Measurements from ENCODE around the gene PPP3CA. TPM values are rescaled to one million over a fixed set of nuclear protein-coding genes. Genes with fewer than 3 reads are reported as not detected.

PPP3CA gene
- total RNA-seq, 2 experiments from 2014 or later, result 12.9 to 13.8 TPM

GRCh38 chr4:101020956-101021355, 326.4 kb downstream of the PPP3CA start:
- Mint-ChIP-seq H3K4me1 (ENCODE audit: low read depth) (peaks cover 35% of the 10 kb centered on the region), H3K27me3 (no peaks in the 10 kb centered on the region), H3K27ac (peak overlapping the region; percentile 76), H3K9me3 (no peaks in the 10 kb centered on the region), H3K4me3 (peak overlapping the region; percentile 61), H3K36me3 (ENCODE audit: low read depth) (peaks cover 8% of the 10 kb centered on the region)
- Histone ChIP-seq H3K9me3 (ENCODE audit: control insufficient read depth in 1 of 2, insufficient read depth in 1 of 2, low read length in 2 of 2) (no peaks in the 10 kb centered on the region), H3K4me3 (ENCODE audit: low read length) (peak overlapping the region; percentile 11), H3K27ac (ENCODE audit: low read depth in 1 of 2, low read length in 2 of 2) (peak overlapping the region; percentile 46 to 66), H3K36me3 (ENCODE audit: insufficient read depth, low read length) (no peaks in the 10 kb centered on the region), H3K27me3 (ENCODE audit: control insufficient read depth in 1 of 2, insufficient read depth in 2 of 2, low read length in 2 of 2) (no peaks in the 10 kb centered on the region), H3K4me1 (ENCODE audit: insufficient read depth, low read length) (peaks cover 39% of the 10 kb centered on the region)
- peak; percentile 73 for ATAC-seq (ENCODE audit: poor library complexity)
- ChIA-PET POLR2A (interaction anchor here (2.4 kb wide), 1 partner anchor 326 kb away, joined by 15 read pairs; the partner anchor contains the start of gene PPP3CA), CTCF (interaction anchor here (1.0 to 2.6 kb wide), 2 partner anchors 13 to 326 kb away, joined by 3 to 7 read pairs; partner anchors contain the start of gene PPP3CA)
- no peak for TF ChIP-seq CTCF (IDR thresholded peaks at IDR 0.05)
- peak in 4 of 14 experiments; percentile 20 to 77 (median 60) for DNase-seq
- intact Hi-C loops (cut with DNase I, micrococcal nuclease), result loop anchor here (2.0 to 5.0 kb wide), 2 partner anchors 18 to 326 kb away; partner anchors contain the start of gene PPP3CA (in 1 of the 2)

GRCh38 chr4:101019941-101020401, 327.4 kb downstream of the PPP3CA start:
- H3K4me1 ChIP-seq (ENCODE audit: insufficient read depth, low read length), result peaks cover 39% of the 10 kb centered on the region
- H3K27me3 Mint-ChIP-seq, result no peaks in the 10 kb centered on the region
- no peaks in the 10 kb centered on the region for H3K36me3 ChIP-seq (ENCODE audit: insufficient read depth, low read length)
- no peaks in the 10 kb centered on the region for H3K9me3 Mint-ChIP-seq
- ATAC-seq (ENCODE audit: poor library complexity), result peak; percentile 76
- peak overlapping the region; percentile 46 to 66 for H3K27ac ChIP-seq (ENCODE audit: low read depth in 1 of 2, low read length in 2 of 2)
- peak overlapping the region; percentile 34 for H3K4me3 Mint-ChIP-seq
- no peaks in the 10 kb centered on the region for H3K27me3 ChIP-seq (ENCODE audit: control insufficient read depth in 1 of 2, insufficient read depth in 2 of 2, low read length in 2 of 2)
- H3K9me3 ChIP-seq (ENCODE audit: control insufficient read depth in 1 of 2, insufficient read depth in 1 of 2, low read length in 2 of 2), result no peaks in the 10 kb centered on the region
- H3K36me3 Mint-ChIP-seq (ENCODE audit: low read depth), result no peaks in the 10 kb centered on the region
- peak in 7 of 14 experiments; percentile 16 to 86 (median 28) for DNase-seq
- POLR2A ChIA-PET, result interaction anchor here (0.6 to 2.4 kb wide), 7 partner anchors 14 to 398 kb away, joined by 3 to 15 read pairs (median 3); partner anchors contain the start of gene PPP3CA
- H3K4me3 ChIP-seq (ENCODE audit: low read length), result no peak overlapping the region
- intact Hi-C loops (cut with DNase I, micrococcal nuclease), result loop anchor here (2.0 to 5.0 kb wide), 2 partner anchors 19 to 327 kb away; partner anchors contain the start of gene PPP3CA (in 1 of the 2)
- CTCF ChIA-PET, result interaction anchor here (0.8 to 2.6 kb wide), 6 partner anchors 9 to 927 kb away, joined by 3 to 7 read pairs (median 5); partner anchors contain the start of gene PPP3CA
- no peak for TF ChIP-seq CTCF (IDR thresholded peaks at IDR 0.05)
- H3K27ac Mint-ChIP-seq, result peak overlapping the region; percentile 76
- H3K4me1 Mint-ChIP-seq (ENCODE audit: low read depth), result peaks cover 35% of the 10 kb centered on the region

GRCh38 chr4:101019313-101019712, 328.0 kb downstream of the PPP3CA start:
- Histone ChIP-seq H3K4me3 (ENCODE audit: low read length) (no peak overlapping the region), H3K4me1 (ENCODE audit: insufficient read depth, low read length) (peaks cover 39% of the 10 kb centered on the region), H3K9me3 (ENCODE audit: control insufficient read depth in 1 of 2, insufficient read depth in 1 of 2, low read length in 2 of 2) (no peaks in the 10 kb centered on the region), H3K27me3 (ENCODE audit: control insufficient read depth in 1 of 2, insufficient read depth in 2 of 2, low read length in 2 of 2) (no peaks in the 10 kb centered on the region), H3K36me3 (ENCODE audit: insufficient read depth, low read length) (no peaks in the 10 kb centered on the region), H3K27ac (ENCODE audit: low read depth in 1 of 2, low read length in 2 of 2) (peak overlapping the region; percentile 18 to 22)
- POLR2A ChIA-PET, result interaction anchor here (1.0 to 2.4 kb wide), 5 partner anchors 14 to 328 kb away, joined by 3 to 15 read pairs (median 3); partner anchors contain the start of gene PPP3CA
- CTCF ChIA-PET, result interaction anchor here (0.8 to 2.6 kb wide), 4 partner anchors 15 to 926 kb away, joined by 4 to 7 read pairs (median 6); no protein-coding TSS in a partner anchor
- Mint-ChIP-seq H3K27me3 (no peaks in the 10 kb centered on the region), H3K9me3 (no peaks in the 10 kb centered on the region), H3K36me3 (ENCODE audit: low read depth) (no peaks in the 10 kb centered on the region), H3K27ac (peak overlapping the region; percentile 76), H3K4me3 (no peak overlapping the region), H3K4me1 (ENCODE audit: low read depth) (peaks cover 35% of the 10 kb centered on the region)
- ATAC-seq (ENCODE audit: poor library complexity) (no peak), DNase-seq (no peak)
- no peak for TF ChIP-seq CTCF (IDR thresholded peaks at IDR 0.05)
- intact Hi-C loops (cut with DNase I, micrococcal nuclease), result no loop called here

All from CD4-positive, alpha-beta T cell (primary cell).